HCT116 (cell line): ENCODE measurements around the gene BAIAP2. TPM values are rescaled to one million over a fixed set of nuclear protein-coding genes. Genes with fewer than 3 reads are reported as not detected.

Experiments
- ATAC-seq: fragments of 200-7000 bp; cut with Tn5 transposase; 2 replicates; pipeline ENCODE4 v1.9.1; 2020; ENCODE audit warnings: mild to moderate bottlenecking, moderate library complexity
- BruUV-seq: library from RNA; stranded (reverse); fragments of 400-500 nt; replicated peaks from 2 replicates; lab custom pipeline; 2021; lab: Mats Ljungman, UMichigan
- CTCF ChIA-PET: fragments of 300-600 bp; sonication (Branson Sonifier 250); formaldehyde crosslinking; loops from one replicate; lab custom pipeline; 2021; ENCODE audit warnings: antibody characterized with exemption; lab: Charles Lee
- POLR2A ChIA-PET: fragments of 300-600, 350-600 bp; sonication (Branson Sonifier 250); formaldehyde crosslinking; loops from one replicate; lab custom pipeline; 2021; ENCODE audit warnings: antibody characterized with exemption; lab: Charles Lee
- RAD21 ChIA-PET, 2 experiments: fragments of 300-600 bp; sonication (Branson Sonifier 250); formaldehyde crosslinking; loops; one replicate each; lab custom pipeline; 2023; ENCODE audit warnings: low total read pairs in 2 of 2; ENCODE audit not compliant: uncharacterized antibody in 2 of 2, unreplicated experiment in 2 of 2, low non-redundant PET in 1 of 2; lab: Charles Lee
- DNase-seq: peaks from one replicate; pipeline ENCODE4 v3.0.0-alpha.2; 2010; ENCODE audit warnings: low read depth, low spot score
- H2AFZ ChIP-seq: fragments of 200-600 bp; shearing (Covaris generic), sonication (generic); 2 replicates; pipeline ENCODE4 v1.6.1; 2017; ENCODE audit warnings: low read depth, mixed run types, mixed read lengths, antibody characterized with exemption, low read length; ENCODE audit not compliant: poor library complexity, severe bottlenecking
- H3K27ac ChIP-seq: 2 replicates; pipeline ENCODE4 v1.5.1; 2012; ENCODE audit warnings: low read depth, low read length
- H3K27me3 ChIP-seq: fragments of 200-600 bp; sonication (generic); 2 replicates; pipeline ENCODE4 v1.6.1; 2016; ENCODE audit warnings: mixed run types, low read length, mixed read lengths; ENCODE audit not compliant: insufficient read depth
- H3K36me3 ChIP-seq, 2 experiments: fragments of 200-500 bp in 1 of 2; fragments of 200-600 bp in 1 of 2; sonication (Bioruptor generic) in 1 of 2; sonication (generic) in 1 of 2; 2 replicates each; pipeline versions ENCODE4 v1.5.1 to v1.6.1; 2014 to 2016; ENCODE audit warnings: low read length in 2 of 2, inconsistent platforms in 1 of 2, mixed read lengths in 1 of 2, mixed run types in 1 of 2; ENCODE audit not compliant: insufficient read depth in 2 of 2, control insufficient read depth in 1 of 2
- H3K4me1 ChIP-seq, 2 experiments: fragments of 200-600 bp in 1 of 2; sonication (generic) in 1 of 2; 2 replicates each; pipeline versions ENCODE4 v1.5.1 to v1.6.1; 2012 to 2017; ENCODE audit warnings: low read length in 2 of 2, inconsistent platforms in 1 of 2, mild to moderate bottlenecking in 1 of 2, mixed read lengths in 1 of 2, mixed run types in 1 of 2, moderate library complexity in 1 of 2; ENCODE audit not compliant: insufficient read depth in 2 of 2, control insufficient read depth in 1 of 2
- H3K4me2 ChIP-seq: fragments of 200-600 bp; sonication (generic); 2 replicates; pipeline ENCODE4 v1.6.1; 2017; ENCODE audit warnings: mixed run types, low read length, mixed read lengths
- H3K4me3 ChIP-seq, 2 experiments: fragments of 200-600 bp in 1 of 2; sonication (generic) in 1 of 2; replicated peaks in 1 of 2; 2 replicates each; pipeline ENCODE4 v1.5.1; 2011 to 2016; ENCODE audit warnings: low read length in 2 of 2, control low read depth in 1 of 2, low read depth in 1 of 2, mild to moderate bottlenecking in 1 of 2, mixed read lengths in 1 of 2, mixed run types in 1 of 2
- H3K79me2 ChIP-seq: fragments of 200-600 bp; sonication (generic); 2 replicates; pipeline ENCODE4 v1.6.1; 2017; ENCODE audit warnings: mild to moderate bottlenecking, mixed run types, low read length, moderate library complexity, mixed read lengths; ENCODE audit not compliant: insufficient read depth
- H3K9ac ChIP-seq: fragments of 200-600 bp; sonication (generic); 2 replicates; pipeline ENCODE4 v1.6.1; 2016; ENCODE audit warnings: low read length, mixed read lengths
- H3K9me2 ChIP-seq: fragments of 200-600 bp; sonication (generic), shearing (Covaris generic); 2 replicates; pipeline ENCODE4 v1.6.1; 2017; ENCODE audit warnings: mixed run types, mild to moderate bottlenecking, moderate library complexity; ENCODE audit not compliant: insufficient read depth
- H3K9me3 ChIP-seq, 2 experiments: fragments of 200-500 bp in 1 of 2; fragments of 200-600 bp in 1 of 2; sonication (Bioruptor generic) in 1 of 2; sonication (generic) in 1 of 2; 2 replicates each; pipeline ENCODE4 v1.6.1; 2014 to 2017; ENCODE audit warnings: low read length in 2 of 2, mixed read lengths in 2 of 2, inconsistent platforms in 1 of 2, low read depth in 1 of 2, mild to moderate bottlenecking in 1 of 2, mixed run types in 1 of 2, moderate library complexity in 1 of 2; ENCODE audit not compliant: control insufficient read depth in 1 of 2, insufficient read depth in 1 of 2
- H4K20me1 ChIP-seq: fragments of 200-600 bp; sonication (generic), shearing (Covaris generic); 2 replicates; pipeline ENCODE4 v1.6.1; 2017; ENCODE audit warnings: mixed run types, mild to moderate bottlenecking, moderate library complexity; ENCODE audit not compliant: insufficient read depth
- CEBPB ChIP-seq: IDR thresholded peaks from 2 replicates; pipeline ENCODE4 v1.6.1; 2012; ENCODE audit warnings: low read depth
- EGR1 ChIP-seq: IDR thresholded peaks from 2 replicates; pipeline ENCODE4 v1.6.1; 2012; ENCODE audit warnings: low read depth
- EZH2 ChIP-seq: fragments of 200-600 bp; sonication (generic); IDR thresholded peaks from 2 replicates; pipeline ENCODE4 v1.6.1; 2017; ENCODE audit warnings: antibody characterized with exemption, mixed run types
- JUND ChIP-seq: IDR thresholded peaks from 2 replicates; pipeline ENCODE4 v1.6.1; 2012
- POLR2A ChIP-seq: IDR thresholded peaks from 2 replicates; pipeline ENCODE4 v1.7.0; 2011; ENCODE audit warnings: borderline replicate concordance; ENCODE audit not compliant: insufficient read depth, insufficient read length; ENCODE audit errors: extremely low read depth
- RAD21 ChIP-seq: IDR thresholded peaks from 2 replicates; pipeline ENCODE4 v1.6.1; 2012; ENCODE audit warnings: low read depth, mild to moderate bottlenecking
- SIN3A ChIP-seq: IDR thresholded peaks from 2 replicates; pipeline ENCODE4 v1.6.1; 2012; ENCODE audit warnings: low read depth
- SP1 ChIP-seq: IDR thresholded peaks from 2 replicates; pipeline ENCODE4 v1.6.1; 2012; ENCODE audit warnings: low read depth
- SRF ChIP-seq: IDR thresholded peaks from 2 replicates; pipeline ENCODE4 v1.6.1; 2012; ENCODE audit warnings: low read depth
- YY1 ChIP-seq: IDR thresholded peaks from 2 replicates; pipeline ENCODE4 v1.6.1; 2011; ENCODE audit warnings: low read length, low read depth, moderate library complexity, mild to moderate bottlenecking; ENCODE audit not compliant: insufficient replicate concordance; ENCODE audit errors: extremely low read depth
- ZFX ChIP-seq: fragments of 450-650 bp; IDR thresholded peaks from 2 replicates; pipeline ENCODE4 v1.6.1; 2017
- intact Hi-C: fragments of 100-400 bp; cut with micrococcal nuclease; formaldehyde crosslinking; loops from 2 replicates; pipeline ENCODE4 v1.10.0; 2022
- total RNA-seq: library from RNA; stranded (reverse); gene quantifications from one replicate; pipeline ENCODE4 v1.2.1, GENCODE V29; 2021; ENCODE audit not compliant: unreplicated experiment
- TF ChIP-seq, protein P1 (sequence below): IDR thresholded peaks from 2 replicates; pipeline ENCODE4 v1.6.1; 2012; ENCODE audit warnings: low read depth
- TF ChIP-seq, protein P2 (sequence below): IDR thresholded peaks from 2 replicates; pipeline ENCODE4 v1.6.1; 2012
- TF ChIP-seq, protein P3 (sequence below), 3 experiments: fragments of 200-600 bp in 1 of 3; sonication (generic) in 1 of 3; IDR thresholded peaks in 2 of 3; conservative IDR thresholded peaks in 1 of 3; 2 replicates each; pipeline ENCODE4 v1.5.1; 2012 to 2017; ENCODE audit warnings: low read depth in 2 of 3, low read length in 2 of 3, antibody characterized with exemption in 1 of 3, borderline replicate concordance in 1 of 3, control low read depth in 1 of 3, mild to moderate bottlenecking in 1 of 3, mixed read lengths in 1 of 3, mixed run types in 1 of 3, moderate library complexity in 1 of 3; ENCODE audit not compliant: insufficient read depth in 1 of 3

Gene BAIAP2
- total RNA-seq, 1 experiment from 2014 or later = 105 TPM

DNA sequence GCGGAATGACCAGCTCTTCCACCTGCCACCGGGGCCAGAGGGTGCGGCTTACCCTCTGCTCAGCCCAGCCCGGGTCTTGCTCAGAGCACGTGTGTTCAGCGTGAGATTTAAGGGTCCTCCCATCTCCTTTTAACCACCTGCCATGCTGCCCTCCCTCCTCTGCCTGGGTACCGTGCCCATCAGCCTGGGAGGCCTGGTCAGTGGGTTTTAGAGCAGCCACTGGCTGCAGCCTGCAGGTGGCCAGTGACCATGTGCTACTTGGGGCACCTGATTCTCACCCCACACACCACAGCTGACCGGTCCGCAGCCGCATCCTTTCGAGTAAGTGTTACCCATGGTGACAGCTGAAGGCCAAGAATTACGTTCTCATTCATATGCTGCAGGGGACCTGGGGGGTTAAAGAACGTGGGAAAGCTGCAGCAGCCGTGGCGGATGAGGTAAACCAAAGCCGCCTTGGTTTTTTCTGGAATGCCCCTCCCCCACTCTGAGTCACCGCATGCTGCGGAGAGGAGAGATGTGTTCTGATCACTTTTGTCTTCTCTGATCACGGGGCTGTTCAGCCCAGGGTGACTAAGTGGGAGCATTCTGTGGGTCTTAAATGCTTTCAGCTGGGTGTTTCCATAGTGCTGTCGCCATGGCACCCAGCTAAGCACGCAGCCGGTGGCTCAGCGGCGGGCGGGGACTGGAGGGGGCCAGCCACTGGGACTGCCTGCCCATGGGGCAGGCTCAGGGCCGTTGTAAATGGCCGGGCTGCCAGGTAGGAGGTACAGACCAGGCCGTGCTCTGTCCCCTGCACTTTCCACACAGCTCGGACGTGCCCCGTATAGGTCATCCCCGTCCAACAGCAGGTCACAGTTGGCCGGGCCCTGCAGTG, 59.8 kb downstream of the BAIAP2 start (continued):
- TF ChIP-seq, protein P1, sequence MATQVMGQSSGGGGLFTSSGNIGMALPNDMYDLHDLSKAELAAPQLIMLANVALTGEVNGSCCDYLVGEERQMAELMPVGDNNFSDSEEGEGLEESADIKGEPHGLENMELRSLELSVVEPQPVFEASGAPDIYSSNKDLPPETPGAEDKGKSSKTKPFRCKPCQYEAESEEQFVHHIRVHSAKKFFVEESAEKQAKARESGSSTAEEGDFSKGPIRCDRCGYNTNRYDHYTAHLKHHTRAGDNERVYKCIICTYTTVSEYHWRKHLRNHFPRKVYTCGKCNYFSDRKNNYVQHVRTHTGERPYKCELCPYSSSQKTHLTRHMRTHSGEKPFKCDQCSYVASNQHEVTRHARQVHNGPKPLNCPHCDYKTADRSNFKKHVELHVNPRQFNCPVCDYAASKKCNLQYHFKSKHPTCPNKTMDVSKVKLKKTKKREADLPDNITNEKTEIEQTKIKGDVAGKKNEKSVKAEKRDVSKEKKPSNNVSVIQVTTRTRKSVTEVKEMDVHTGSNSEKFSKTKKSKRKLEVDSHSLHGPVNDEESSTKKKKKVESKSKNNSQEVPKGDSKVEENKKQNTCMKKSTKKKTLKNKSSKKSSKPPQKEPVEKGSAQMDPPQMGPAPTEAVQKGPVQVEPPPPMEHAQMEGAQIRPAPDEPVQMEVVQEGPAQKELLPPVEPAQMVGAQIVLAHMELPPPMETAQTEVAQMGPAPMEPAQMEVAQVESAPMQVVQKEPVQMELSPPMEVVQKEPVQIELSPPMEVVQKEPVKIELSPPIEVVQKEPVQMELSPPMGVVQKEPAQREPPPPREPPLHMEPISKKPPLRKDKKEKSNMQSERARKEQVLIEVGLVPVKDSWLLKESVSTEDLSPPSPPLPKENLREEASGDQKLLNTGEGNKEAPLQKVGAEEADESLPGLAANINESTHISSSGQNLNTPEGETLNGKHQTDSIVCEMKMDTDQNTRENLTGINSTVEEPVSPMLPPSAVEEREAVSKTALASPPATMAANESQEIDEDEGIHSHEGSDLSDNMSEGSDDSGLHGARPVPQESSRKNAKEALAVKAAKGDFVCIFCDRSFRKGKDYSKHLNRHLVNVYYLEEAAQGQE = no peak
- TF ChIP-seq RAD21 = no peak
- no peak for TF ChIP-seq JUND

DNA sequence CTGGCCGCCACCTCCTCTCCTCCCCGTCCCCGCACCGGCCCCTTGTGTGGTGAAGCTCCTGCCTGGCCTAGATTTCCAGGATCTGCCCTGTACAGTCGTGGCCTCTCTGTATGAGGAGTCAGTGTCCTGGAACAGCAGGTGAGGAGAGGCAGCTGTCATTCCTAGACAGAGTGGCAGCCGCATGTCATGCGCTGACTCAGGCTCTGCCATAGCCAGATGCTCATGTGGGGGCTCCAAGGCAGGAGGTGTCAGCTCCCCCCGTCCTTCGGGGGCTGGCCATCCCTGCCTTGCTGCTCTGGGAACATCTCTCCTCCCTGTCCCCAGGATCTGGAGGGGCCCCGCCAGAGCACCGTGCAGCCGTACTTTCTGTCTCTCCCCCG, 60.4 kb downstream of the BAIAP2 start:
- no peak for DNase-seq
- Histone ChIP-seq H3K9me2 (no peaks in the 10 kb centered on the region), H3K4me3 (peak overlapping the region; percentile 1 to 31; a peak in 3 of 4 replicates), H3K27ac (peak overlapping the region; percentile 95), H3K4me1 (peaks cover 73 to 91% of the 10 kb centered on the region in 2 experiments), H3K9me3 (no peaks in the 10 kb centered on the region), H2AFZ (no peak overlapping the region), H4K20me1 (no peaks in the 10 kb centered on the region), H3K36me3 (peaks cover 0 to 13% of the 10 kb centered on the region in 2 experiments; a peak in 2 of 4 replicates), H3K4me2 (peak overlapping the region; percentile 94), H3K79me2 (peaks cover 13% of the 10 kb centered on the region; the same call in 1 of the 2 replicates), H3K9ac (peak overlapping the region; percentile 72), H3K27me3 (no peaks in the 10 kb centered on the region)
- ChIA-PET RAD21 (interaction anchor here in 1 of 2 experiments (1.0 to 1.2 kb wide), 2 partner anchors 51 to 72 kb away, joined by 3 to 4 read pairs; no protein-coding TSS in a partner anchor), CTCF (interaction anchor here (0.9 to 1.6 kb wide), 5 partner anchors 9 to 106 kb away, joined by 3 to 7 read pairs (median 4); no protein-coding TSS in a partner anchor), POLR2A (interaction anchor here (1.1 to 1.7 kb wide), 3 partner anchors 46 to 58 kb away, joined by 3 to 9 read pairs (median 5); no protein-coding TSS in a partner anchor)
- no TSS peak for BruUV-seq
- intact Hi-C loops = loop anchor here (2.0 kb wide), 1 partner anchor 45 kb away; no protein-coding TSS in a partner anchor
- no peak for ATAC-seq
- TF ChIP-seq RAD21 = no peak
- no peak for TF ChIP-seq ZFX
- TF ChIP-seq, protein P2, sequence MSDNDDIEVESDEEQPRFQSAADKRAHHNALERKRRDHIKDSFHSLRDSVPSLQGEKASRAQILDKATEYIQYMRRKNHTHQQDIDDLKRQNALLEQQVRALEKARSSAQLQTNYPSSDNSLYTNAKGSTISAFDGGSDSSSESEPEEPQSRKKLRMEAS = no peak
- no peak for TF ChIP-seq SRF
- TF ChIP-seq SIN3A = no peak
- TF ChIP-seq, protein P3, sequence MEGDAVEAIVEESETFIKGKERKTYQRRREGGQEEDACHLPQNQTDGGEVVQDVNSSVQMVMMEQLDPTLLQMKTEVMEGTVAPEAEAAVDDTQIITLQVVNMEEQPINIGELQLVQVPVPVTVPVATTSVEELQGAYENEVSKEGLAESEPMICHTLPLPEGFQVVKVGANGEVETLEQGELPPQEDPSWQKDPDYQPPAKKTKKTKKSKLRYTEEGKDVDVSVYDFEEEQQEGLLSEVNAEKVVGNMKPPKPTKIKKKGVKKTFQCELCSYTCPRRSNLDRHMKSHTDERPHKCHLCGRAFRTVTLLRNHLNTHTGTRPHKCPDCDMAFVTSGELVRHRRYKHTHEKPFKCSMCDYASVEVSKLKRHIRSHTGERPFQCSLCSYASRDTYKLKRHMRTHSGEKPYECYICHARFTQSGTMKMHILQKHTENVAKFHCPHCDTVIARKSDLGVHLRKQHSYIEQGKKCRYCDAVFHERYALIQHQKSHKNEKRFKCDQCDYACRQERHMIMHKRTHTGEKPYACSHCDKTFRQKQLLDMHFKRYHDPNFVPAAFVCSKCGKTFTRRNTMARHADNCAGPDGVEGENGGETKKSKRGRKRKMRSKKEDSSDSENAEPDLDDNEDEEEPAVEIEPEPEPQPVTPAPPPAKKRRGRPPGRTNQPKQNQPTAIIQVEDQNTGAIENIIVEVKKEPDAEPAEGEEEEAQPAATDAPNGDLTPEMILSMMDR (IDR thresholded peaks at IDR 0.05 in 2 of 3, conservative IDR thresholded peaks at IDR 0.05 in 1 of 3; ENCODE audit: borderline replicate concordance in 1 of 3, insufficient read depth in 1 of 3, low read depth in 2 of 3, low read length in 2 of 3) = no peak
- no peak for TF ChIP-seq EZH2
- no peak for TF ChIP-seq CEBPB
- TF ChIP-seq JUND = no peak
- no peak for TF ChIP-seq YY1
- TF ChIP-seq, protein P1 = no peak
- TF ChIP-seq SP1 = no peak
- no peak for TF ChIP-seq EGR1
- TF ChIP-seq POLR2A = no peak
